ENCODE data around the gene METTL18. TPM values are rescaled to one million over a fixed set of nuclear protein-coding genes. Genes with fewer than 3 reads are reported as not detected.

The METTL18 gene
- polyA plus RNA-seq, 1 donor (not counting 4 experiments of a cell fraction or from before 2014, with no cell fraction given) = 6.6 TPM

GRCh38 chr1:169829671-169830070 is 35.0 kb upstream of the METTL18 start:
- Histone ChIP-seq H3K4me2 (ENCODE audit: control insufficient read depth, extremely low read depth, insufficient read depth, low read depth, low read length) (no peak overlapping the region), H3K27ac (ENCODE audit: control insufficient read depth, insufficient read depth, low read length) (no peak overlapping the region), H3K79me2 (ENCODE audit: control insufficient read depth, insufficient read depth, low read length) (no peaks in the 10 kb centered on the region), H2AFZ (ENCODE audit: control insufficient read depth, low read length) (no peak overlapping the region), H3K9me3 (ENCODE audit: control insufficient read depth, low read depth, low read length) (no peaks in the 10 kb centered on the region), H3K4me1 (ENCODE audit: control insufficient read depth, extremely low read depth, insufficient read depth, low read length) (no peaks in the 10 kb centered on the region), H3K27me3 (ENCODE audit: control insufficient read depth, extremely low read depth, insufficient read depth, low read length) (no peaks in the 10 kb centered on the region), H3K36me3 (ENCODE audit: control insufficient read depth in 2 of 2, extremely low read depth in 1 of 2, insufficient read depth in 2 of 2, low read length in 2 of 2) (peaks cover 1 to 3% of the 10 kb centered on the region in 2 experiments), H4K20me1 (ENCODE audit: control insufficient read depth, extremely low read depth, insufficient read depth, low read length) (no peaks in the 10 kb centered on the region), H3K4me3 (ENCODE audit: control insufficient read depth in 2 of 3, extremely low read depth in 1 of 3, insufficient read depth in 2 of 3, low read depth in 1 of 3, low read length in 3 of 3) (no peak overlapping the region), H3K9me1 (ENCODE audit: control insufficient read depth, extremely low read depth, insufficient read depth, low read length) (no peaks in the 10 kb centered on the region), H3K9ac (ENCODE audit: control insufficient read depth, extremely low read depth, insufficient read depth, low read length) (no peak overlapping the region)
- DNase-seq (ENCODE audit: low read depth, low spot score) (no peak), FAIRE-seq (no peak)
- dilution Hi-C loops (cut with MboI; ENCODE audit: extremely low pct_ligation_motif_present, low sequenced_read_pairs) = no loop called here
- no peak for TF ChIP-seq CTCF (optimal IDR thresholded peaks at IDR 0.05 in 1 of 3, IDR thresholded peaks at IDR 0.05 in 1 of 3, conservative IDR thresholded peaks at IDR 0.05 in 1 of 3; ENCODE audit: extremely low read depth in 1 of 3, insufficient read depth in 2 of 3, low read length in 3 of 3)
- TF ChIP-seq EZH2 (IDR thresholded peaks at IDR 0.05; ENCODE audit: low read length) = no peak

- Histone ChIP-seq H3K79me2 (ENCODE audit: control insufficient read depth, insufficient read depth, low read length) (no peaks in the 10 kb centered on the region), H4K20me1 (ENCODE audit: control insufficient read depth, extremely low read depth, insufficient read depth, low read length) (no peaks in the 10 kb centered on the region), H3K9ac (ENCODE audit: control insufficient read depth, extremely low read depth, insufficient read depth, low read length) (no peak overlapping the region), H3K4me1 (ENCODE audit: control insufficient read depth, extremely low read depth, insufficient read depth, low read length) (no peaks in the 10 kb centered on the region), H3K9me1 (ENCODE audit: control insufficient read depth, extremely low read depth, insufficient read depth, low read length) (no peaks in the 10 kb centered on the region), H3K36me3 (ENCODE audit: control insufficient read depth in 2 of 2, extremely low read depth in 1 of 2, insufficient read depth in 2 of 2, low read length in 2 of 2) (peaks cover 3 to 6% of the 10 kb centered on the region in 2 experiments), H3K9me3 (ENCODE audit: control insufficient read depth, low read depth, low read length) (no peaks in the 10 kb centered on the region), H3K4me2 (ENCODE audit: control insufficient read depth, extremely low read depth, insufficient read depth, low read depth, low read length) (no peak overlapping the region), H3K27ac (ENCODE audit: control insufficient read depth, insufficient read depth, low read length) (no peak overlapping the region), H3K27me3 (ENCODE audit: control insufficient read depth, extremely low read depth, insufficient read depth, low read length) (no peaks in the 10 kb centered on the region), H3K4me3 (ENCODE audit: control insufficient read depth in 2 of 3, extremely low read depth in 1 of 3, insufficient read depth in 2 of 3, low read depth in 1 of 3, low read length in 3 of 3) (no peak overlapping the region), H2AFZ (ENCODE audit: control insufficient read depth, low read length) (no peak overlapping the region)
- TF ChIP-seq CTCF (optimal IDR thresholded peaks at IDR 0.05 in 1 of 3, IDR thresholded peaks at IDR 0.05 in 1 of 3, conservative IDR thresholded peaks at IDR 0.05 in 1 of 3; ENCODE audit: extremely low read depth in 1 of 3, insufficient read depth in 2 of 3, low read length in 3 of 3) (no peak), EZH2 (IDR thresholded peaks at IDR 0.05; ENCODE audit: low read length) (no peak)
- FAIRE-seq (no peak), DNase-seq (ENCODE audit: low read depth, low spot score) (no peak)
- dilution Hi-C loops (cut with MboI; ENCODE audit: extremely low pct_ligation_motif_present, low sequenced_read_pairs) = no loop called here
Measured at GRCh38 chr1:169824153-169824552, 29.4 kb upstream of the METTL18 start.

All from keratinocyte (primary cell).